Cerebellar nuclear complex (tissue), 1 donor: ENCODE measurements around the gene IL6R.
"Not testable (repeated sequence)": the region's sequence is repeated elsewhere in the genome, so short reads cannot be mapped to it uniquely, and the experiment has no call there.

ENCODE experiments used
- DNase-seq, 2 experiments: peaks; one replicate each; lab custom pipeline; 2025; lab: John Stamatoyannopoulos, UW

Gene IL6R

DNA sequence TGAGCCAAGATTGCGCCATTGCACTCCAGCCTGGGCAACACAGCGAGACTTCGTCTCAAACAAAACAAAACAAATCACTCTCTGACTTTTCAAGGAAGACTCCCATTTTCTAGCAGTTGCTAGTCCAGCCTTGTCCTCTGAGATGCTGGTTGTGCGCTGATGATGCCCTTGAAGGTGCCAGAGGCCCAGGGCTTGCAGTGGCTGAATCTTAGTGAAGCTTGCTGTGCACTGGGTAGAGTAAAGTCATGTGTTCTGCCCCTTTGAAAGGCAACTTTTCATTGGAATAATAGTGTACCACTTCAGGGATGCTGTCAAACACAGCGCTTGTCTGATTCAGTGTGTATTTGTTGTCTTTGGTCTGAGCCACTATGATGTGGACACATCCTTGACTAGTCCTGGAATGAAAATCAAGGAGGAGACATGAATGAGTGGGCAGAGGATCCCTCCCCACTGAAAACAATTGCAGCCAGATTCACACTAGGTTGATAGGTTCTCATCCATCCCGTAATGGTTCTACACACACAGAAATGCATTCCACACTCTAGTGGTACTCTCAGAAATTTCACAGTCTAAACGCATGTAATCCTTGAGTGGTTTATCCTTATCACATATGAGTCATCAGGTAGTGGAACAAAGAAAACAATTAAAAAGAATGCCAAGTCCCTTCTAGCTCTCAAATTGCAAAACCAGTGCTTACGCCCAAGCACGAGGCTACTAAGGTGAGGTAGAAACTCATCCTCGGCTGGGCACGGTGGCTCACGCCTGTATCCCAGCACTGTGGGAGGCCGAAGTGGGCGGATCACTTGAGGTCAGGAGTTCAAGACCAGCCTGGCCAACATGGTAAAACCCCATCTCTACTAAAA lies 79.0 kb downstream of the IL6R start:
- no peak for DNase-seq

DNA sequence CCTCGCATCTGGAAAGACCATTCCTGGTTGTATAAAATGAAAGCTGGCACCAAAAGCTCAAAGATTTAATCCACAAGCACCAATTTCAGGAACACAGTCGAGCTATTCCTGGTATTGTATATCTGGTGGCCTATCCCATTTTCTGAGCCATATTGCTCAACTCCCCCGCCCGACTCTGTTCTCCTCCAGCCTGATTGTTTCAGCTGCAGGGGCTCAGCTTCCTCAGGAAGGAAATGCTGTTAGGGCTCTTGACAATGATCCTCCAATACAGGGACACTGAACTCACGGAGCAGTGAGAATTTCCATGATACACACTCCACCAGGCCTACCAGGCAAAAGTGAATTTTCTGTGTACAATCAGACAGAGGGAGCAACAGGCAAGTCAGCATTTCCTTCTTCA lies 80.0 kb downstream of the IL6R start:
- no peak for DNase-seq

DNA sequence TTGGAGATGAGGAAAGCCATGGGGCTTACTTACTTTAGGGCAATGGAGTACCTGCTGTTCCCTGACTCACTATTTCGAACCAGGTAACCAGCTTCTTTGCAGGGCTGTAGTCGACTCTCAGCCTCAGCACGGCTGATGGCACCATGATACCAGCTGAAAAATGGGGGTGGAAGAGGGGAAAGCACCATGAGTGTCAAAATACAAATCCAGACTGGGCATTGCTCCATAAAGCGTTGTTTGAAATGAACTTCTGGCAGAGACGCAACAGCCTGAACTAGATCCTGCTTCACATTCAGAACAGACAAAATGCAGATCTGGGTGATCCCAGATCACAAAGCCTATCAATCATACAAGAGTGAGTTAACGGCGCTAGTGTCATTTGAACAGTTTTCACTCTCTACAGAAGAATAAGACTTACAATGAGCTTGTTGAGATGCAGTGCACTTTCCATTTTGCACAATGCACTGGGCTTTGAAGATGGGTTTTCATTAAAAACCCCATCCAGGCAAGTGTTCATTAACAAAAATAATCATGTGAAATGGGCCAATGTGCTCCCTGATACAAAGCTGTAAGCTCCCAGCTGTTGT lies 80.9 kb downstream of the IL6R start:
- no peak for DNase-seq

DNA sequence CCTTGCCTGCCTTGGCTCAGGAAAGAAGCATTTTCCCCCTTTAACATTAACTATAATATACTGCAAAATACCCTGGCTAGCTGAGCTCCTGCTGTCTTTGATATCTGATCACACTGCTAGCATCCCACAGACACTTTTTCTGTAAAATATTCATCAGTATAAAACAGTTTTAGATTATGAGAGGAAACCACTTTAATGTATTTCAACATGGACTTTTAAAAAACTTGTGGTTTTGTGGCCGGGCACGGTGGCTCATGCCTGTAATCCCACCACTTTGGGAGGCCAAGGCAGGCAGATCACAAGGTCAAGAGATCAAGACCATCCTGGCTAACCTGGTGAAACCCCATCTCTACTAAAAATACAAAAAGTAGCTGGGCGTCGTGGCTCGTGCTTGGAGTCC lies 81.6 kb downstream of the IL6R start:
- DNase-seq, result not testable (repeated sequence)

DNA sequence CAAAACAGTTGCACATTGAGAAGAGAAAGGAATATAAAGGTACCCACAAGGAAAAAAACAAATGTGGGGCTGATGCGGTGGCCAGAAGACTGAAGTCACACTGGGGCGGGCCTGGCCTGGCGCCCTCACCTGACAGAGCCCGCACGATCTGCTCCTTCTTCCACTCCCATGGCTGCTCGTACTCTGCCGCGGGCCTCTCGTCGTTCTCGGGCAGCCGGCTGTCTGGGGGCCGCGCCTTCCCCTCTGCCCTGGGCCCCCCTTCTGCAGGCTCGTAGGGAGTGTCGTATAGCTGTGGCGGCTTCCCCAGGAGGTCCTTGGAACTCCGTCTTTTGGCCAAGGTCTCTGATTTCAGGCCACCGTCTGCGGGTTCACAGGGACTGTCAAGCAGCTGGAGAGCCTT lies 83.8 kb downstream of the IL6R start:
- no peak for DNase-seq

DNA sequence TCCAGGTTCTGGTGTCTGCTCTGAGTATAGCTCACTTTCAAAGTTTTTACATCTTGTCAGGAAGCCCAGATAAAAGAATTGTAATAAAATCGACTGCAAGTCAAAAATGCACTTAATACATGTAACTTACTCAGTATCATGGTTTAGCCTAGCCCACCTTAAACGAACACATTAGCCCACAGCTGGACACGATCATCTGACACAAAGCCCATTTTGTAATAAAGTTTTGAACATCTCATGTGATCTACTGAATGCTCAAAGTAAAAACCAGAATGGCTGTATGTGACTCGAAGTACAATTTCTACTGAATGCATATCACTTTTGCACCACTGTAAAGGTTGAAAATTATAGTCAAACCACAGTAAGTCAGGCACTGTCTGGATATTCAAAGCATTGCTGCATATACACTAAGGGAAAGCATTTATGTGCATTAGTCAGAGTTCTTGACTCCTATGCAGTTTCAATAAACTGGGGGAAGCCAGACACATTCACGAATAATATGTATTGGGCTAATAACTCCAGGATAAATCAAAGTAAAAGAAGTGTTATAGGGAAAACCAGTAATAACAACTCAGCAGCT lies 84.6 kb downstream of the IL6R start:
- no peak for DNase-seq

DNA sequence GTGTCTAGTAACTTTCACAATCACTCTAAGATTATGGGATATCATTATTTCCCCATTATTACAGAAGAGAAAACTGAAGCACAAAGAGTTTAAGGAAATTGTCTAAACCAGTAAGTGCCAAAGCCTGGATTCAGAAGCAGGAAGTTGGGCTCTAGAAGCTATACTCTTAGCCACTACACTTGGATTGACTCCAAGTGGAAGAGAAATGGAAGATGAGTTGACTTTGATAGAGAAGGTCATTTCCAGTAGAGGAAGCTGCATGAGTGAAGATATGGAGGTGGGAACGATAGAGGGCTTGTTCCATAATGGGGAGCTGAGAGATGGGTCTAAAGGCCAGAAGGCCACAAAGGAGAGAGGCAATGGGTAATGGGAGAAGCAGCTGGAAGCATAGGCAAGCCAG lies 85.2 kb downstream of the IL6R start:
- no peak for DNase-seq

DNA sequence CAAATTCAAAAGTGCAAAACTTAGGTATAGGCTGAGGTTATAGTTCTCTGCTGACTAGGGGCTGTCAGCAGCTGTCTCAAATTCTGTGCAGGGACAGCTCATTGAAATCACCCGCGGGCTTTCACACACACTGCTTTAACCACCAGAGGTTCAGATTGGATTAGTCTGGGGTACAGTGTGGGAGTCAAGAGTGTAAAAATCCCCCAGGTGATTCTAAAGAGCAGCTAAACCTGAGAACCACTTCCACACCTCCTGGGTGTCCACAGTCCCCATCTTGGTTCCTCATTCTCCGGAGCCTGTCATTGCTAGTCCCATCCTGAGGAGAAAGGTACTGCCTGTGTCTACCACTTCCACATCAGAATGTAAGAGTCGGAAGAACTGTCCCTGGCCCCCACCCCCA lies 87.0 kb downstream of the IL6R start:
- no peak for DNase-seq

DNA sequence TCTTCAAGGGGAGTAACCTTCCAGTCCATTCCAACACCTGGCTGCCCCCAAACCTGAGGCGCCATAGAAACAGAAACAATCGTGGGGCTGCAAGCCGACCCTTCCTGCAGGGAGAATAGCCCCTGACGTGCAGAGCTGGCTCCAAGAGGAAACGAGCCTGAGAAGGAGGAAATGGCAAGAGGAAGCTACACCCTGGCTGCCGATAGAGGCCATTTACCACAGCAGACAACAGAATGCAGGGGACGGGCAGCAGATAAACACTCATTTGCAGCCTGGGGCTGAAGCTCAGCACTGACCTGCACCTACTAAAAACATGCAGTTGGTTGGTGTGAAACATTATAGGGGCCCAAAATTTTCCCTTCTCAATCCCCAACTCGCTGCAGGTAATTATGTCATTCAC lies 88.1 kb downstream of the IL6R start:
- no peak for DNase-seq

DNA sequence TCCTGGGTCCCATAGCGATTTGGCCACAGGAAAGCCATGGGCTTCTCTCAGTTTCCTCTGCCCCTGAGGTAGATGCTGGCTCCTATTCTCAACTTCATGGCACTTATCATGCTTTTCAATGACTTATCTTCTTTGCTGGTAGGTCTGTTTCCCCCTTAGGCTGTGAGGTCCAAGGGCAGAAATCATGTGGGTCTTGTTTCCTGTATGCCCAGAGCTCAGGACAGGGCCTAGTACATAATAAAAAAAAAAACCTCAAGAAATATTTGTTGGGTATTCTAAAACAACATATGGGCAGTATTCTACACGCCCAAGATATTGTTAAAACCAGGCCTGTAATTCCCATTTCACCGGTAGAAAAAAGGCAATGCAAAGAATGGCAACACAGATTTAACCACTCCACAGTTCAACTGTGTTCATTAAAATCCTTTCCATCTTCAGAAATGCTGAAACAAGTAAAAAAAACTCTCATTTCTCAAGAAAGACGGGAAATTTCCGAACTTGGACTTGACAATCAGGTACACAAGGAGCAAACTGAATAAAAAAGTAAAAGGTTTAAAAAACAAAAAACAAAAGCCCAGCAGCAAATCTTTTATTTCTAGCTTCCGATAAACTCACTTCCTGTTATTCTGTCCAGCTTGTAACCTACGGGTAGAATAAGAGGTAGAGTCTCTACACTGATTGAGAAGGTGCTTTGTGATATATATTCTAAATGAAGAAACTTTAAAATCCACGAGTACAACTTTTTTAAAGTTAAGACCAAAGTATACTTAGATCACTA lies 90.5 kb downstream of the IL6R start:
- no peak for DNase-seq

DNA sequence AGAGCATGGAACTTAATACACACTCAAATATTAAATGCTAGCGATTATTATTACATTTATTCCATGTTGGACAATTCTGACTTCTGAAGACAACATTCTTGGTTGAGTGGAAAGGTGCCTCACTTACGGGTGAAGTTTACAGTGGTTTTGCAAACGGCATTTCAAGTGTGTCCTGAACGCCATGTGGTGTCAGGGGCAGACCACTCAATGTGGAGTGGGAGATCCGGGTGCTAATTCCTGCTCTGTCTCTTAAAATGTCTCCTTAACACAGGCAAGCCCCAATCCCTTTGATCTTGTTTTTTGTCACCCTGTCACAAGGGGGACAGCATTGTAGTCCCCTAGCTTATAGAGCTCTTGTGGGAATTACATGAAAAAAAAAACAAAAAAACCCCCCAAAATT lies 91.2 kb downstream of the IL6R start:
- DNase-seq, result no peak

DNA sequence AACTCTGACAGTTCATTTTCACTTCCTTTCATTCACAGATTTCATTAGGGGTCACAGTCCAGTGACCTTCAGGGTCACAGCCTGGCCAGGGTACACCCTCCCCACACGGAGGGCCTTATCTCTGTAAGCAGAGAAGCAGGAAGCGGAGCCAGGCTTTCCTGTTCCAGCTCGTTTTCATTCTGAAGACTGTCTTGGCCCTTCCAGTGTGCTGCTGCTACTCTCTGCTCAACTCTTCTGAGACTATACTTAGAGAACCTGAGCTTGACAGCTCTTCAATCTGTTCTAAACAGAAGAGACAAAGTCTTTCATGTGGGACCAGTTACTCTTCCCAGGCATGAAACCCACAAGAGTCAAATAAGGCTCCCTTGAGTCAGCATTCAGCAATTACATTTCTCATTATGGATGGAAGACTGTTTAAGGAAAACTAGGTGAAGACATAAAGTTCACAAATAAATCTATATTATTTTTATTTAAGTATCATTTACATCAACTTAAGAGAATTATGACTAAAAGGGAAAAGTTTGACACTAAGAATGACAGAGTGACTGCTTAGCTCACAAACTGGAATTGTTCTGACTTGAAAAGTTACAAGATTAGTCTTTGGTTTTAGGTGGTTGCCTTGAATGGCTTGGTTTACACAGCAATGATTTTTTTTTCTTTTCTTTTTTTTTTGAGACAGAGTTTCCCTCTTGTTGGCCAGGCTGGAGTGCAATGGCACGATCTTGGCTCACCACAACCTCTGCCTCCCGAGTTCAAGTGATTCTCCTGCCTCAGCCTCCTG lies 92.1 kb downstream of the IL6R start:
- DNase-seq, result no peak

DNA sequence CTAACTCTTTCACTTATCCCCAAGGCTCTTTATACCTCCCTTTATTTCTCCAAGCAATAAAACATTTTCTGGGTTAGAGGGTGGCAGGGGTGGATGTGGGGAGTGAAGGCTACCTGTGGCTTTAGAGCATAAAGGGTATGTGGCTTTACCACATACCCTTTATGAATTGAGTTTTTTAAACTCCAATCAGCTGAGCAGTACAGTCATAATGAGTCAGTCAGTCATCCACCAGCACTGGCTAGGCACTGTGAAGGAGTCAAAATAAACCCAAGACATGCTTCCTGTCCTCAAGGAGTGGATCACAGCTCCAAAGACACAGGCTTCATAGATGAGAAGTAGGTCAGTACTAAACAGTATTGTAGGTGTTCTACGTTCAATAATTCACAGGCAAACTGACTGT lies 94.3 kb downstream of the IL6R start:
- DNase-seq, result no peak

DNA sequence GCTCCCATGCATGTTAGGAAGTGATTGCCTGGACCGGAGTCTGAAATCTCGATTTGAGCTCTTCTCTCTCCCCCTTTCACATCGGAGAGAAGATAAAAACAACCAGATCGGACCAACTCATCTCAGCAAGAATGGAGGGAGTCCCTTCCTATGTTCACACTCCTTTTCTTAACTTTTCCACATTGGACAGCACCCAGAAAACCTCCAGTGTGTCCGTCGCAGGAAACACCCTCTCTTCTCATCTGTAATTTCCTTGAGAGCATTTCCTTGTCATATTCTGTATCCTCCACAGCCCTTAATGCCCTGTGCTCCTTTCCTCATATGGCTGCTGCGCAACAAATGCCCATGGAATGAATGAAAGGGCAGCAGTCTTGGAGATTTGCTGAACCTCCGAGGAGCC lies 95.4 kb downstream of the IL6R start:
- DNase-seq, result no peak

DNA sequence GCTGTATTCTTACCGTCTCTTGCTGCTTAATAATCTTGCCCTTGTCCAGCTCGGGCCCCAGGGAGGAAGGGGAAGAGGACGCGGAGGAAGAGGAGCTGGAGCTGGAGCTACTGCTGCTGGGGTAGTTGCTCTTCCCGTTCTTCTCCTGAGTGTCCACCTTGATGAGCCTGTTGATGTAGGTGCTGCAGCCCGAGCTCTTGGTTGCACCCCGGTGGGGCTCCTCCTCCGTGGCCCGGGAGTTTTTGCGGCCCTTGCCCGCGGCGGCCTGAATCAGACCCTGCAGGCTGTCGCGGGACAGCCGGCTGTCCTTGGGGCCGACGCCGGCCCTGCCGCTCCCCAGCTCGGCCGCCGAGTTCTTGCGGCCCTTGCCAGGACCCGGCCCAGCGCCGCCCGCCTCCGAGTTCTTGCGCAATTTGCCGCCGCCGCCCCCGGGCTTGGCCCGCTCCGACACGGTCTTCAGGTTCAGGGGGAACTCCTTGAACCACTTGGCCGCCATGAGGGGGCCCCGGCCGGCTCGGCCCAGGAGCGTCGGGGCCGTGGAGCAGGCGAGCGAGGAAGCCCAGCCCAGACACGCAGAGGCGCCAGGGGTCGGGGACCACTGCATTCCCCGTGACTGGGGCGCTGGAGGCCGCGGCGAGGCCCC lies 96.4 kb downstream of the IL6R start:
- no peak for DNase-seq

DNA sequence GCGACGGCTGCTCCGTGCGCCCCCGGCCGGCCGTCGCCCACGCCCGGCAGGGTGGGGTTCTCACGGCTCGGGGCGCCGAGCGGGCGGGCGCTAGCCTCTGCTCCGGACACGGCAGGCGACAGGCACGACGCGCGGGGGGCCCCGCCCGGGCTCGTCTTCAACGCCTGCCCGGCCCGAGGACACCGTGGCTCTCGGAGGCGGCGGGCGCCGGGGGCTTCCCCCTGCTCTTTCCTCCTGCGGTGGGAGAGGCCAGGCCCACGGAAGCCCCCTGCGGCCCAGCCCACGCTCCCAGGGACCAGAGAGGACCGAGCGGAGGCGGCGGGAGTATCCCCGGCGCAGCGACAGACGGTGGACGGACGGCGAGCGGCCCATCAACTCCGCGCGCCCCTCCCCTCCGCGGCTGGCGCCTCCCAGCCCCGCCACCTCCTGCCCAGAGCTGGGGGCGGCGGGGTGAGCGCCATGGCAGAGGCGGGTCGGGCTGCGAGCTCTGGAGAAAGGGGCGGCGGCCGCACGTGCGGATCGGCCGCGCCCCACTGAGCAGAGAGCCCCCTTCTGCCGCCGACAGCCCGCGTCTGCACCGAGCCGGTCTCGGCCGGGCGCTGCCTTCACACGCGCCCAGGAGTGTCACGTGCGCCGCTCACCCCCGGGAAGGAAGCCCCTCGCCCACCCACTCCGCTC lies 97.1 kb downstream of the IL6R start, which contains the start of the genes SHE and TDRD10:
Gene SHE, minus strand, starts transcription at position 347 of the 678 bp plus-strand sequence. CDS start 386 bp downstream, outside the sequence.
Gene TDRD10, plus strand, starts transcription at position 154 of the 678 bp plus-strand sequence. CDS start 4,685 bp downstream, outside the sequence.
- DNase-seq, result no peak

DNA sequence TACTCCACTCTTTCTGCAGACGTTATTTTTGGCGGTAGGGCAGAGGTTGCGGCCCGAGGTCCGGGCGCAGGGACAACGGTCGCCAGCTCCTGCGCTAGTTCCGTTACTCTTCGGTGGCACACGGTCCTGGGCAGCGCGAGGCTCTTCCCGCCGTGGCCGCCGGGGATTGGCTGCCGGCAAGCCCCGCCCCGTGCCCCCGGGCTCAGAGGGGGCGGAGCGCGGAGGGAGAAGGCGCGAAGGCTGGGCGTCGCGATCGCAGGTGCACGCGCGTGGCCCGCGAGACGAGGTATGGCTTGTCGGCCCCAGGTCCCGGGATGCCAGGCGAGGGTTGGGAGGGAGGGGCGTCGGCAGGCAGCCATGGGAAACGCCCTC lies 97.6 kb downstream of the IL6R start:
- DNase-seq, result no peak

DNA sequence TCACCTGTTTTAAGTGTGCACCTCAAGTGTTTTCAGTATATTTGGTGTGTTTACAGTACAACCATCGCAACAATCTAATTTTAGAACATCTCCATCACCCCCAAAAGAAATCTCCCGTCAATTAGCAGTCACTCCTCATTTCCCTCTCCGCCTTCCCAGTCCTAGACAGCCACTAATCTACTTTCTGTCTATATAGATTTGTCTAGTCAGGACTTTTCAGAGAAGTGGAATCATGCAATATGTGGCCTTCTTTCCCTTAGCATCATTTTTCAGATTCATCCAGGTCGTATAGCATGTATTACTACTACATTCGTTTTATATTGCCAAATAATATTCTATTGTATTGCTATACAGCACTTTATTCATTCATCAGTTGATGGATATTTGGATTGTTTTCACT lies 98.8 kb downstream of the IL6R start:
- no peak for DNase-seq

DNA sequence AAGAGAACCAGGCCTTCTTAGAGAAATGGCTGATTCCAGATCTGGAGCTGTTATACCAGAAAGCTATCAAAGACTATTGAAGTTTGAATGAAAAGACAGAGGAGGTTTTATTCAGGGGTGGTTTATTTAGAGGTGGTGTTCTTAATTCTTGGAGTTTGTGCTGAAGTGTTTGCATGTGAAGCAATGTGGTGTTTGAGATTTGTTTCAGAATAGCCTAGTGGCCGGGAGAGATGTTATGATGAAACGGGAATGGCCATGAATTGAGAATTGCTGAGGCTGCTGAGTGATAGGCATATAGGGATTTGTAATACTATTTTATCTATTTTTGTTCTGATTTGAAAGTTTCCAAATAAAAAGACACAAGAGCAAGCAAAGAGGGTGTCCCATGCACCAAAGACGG lies 107.6 kb downstream of the IL6R start:
- no peak for DNase-seq

DNA sequence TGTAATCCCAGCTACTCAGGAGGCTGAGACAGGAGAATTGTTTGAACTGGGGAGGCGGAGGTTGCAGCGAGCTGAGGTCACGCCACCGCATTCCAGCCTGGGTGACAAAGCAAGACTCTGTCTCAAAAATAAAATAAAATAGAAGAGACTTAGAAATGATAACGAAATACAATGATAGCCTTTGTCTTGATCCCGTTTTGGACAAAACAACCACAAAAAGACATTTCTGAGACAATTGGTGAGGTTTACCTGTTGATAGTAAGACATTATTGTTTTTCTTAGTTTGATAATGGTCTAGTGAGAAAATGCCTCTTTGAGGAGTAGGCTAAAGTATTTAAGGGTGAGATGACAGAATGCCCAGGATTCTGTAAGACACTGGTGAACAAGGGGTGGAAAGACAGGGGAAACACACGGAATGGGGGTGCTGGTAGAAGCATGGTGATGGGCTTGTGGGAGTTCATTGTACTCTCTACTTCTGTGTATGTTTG lies 109.0 kb downstream of the IL6R start:
- no peak for DNase-seq
